ENCODE data around the gene TRPM3.

Gene TRPM3

GRCh38 chr9:70600506-70600905 lies 520.9 kb downstream of the TRPM3 start:
- TF ChIP-seq CTCF (IDR thresholded peaks at IDR 0.05; ENCODE audit: low read depth, low read length) (no peak), POLR2A (IDR thresholded peaks at IDR 0.05; ENCODE audit: extremely low read depth, insufficient read length) (no peak), MYC (IDR thresholded peaks at IDR 0.05; ENCODE audit: low read depth, low read length) (no peak), MAX (IDR thresholded peaks at IDR 0.05; ENCODE audit: low read depth, low read length) (no peak)
- DNase-seq (ENCODE audit: low read depth), result no peak

GRCh38 chr9:70597886-70598285 lies 523.5 kb downstream of the TRPM3 start:
- no peak for TF ChIP-seq CTCF (IDR thresholded peaks at IDR 0.05; ENCODE audit: low read depth, low read length)
- no peak for TF ChIP-seq MAX (IDR thresholded peaks at IDR 0.05; ENCODE audit: low read depth, low read length)
- no peak for TF ChIP-seq MYC (IDR thresholded peaks at IDR 0.05; ENCODE audit: low read depth, low read length)
- no peak for TF ChIP-seq POLR2A (IDR thresholded peaks at IDR 0.05; ENCODE audit: extremely low read depth, insufficient read length)
- no peak for DNase-seq (ENCODE audit: low read depth)
- H3K4me3 ChIP-seq (ENCODE audit: low read depth, low read length), result no peak overlapping the region

More at GRCh38 chr9:70600506-70600905, 520.9 kb downstream of the TRPM3 start:
- H3K4me3 ChIP-seq (ENCODE audit: low read depth, low read length), result no peak overlapping the region

- TF ChIP-seq MAX (IDR thresholded peaks at IDR 0.05; ENCODE audit: low read depth, low read length) (no peak), POLR2A (IDR thresholded peaks at IDR 0.05; ENCODE audit: extremely low read depth, insufficient read length) (no peak), MYC (IDR thresholded peaks at IDR 0.05; ENCODE audit: low read depth, low read length) (no peak)
- H3K4me3 ChIP-seq (ENCODE audit: low read depth, low read length), result no peak overlapping the region
- no peak for DNase-seq (ENCODE audit: low read depth)
Measured at GRCh38 chr9:70595211-70595610, 526.2 kb downstream of the TRPM3 start.

- no peak for DNase-seq (ENCODE audit: low read depth)
- H3K4me3 ChIP-seq (ENCODE audit: low read depth, low read length), result no peak overlapping the region
- no peak for TF ChIP-seq MAX (IDR thresholded peaks at IDR 0.05; ENCODE audit: low read depth, low read length)
- TF ChIP-seq MYC (IDR thresholded peaks at IDR 0.05; ENCODE audit: low read depth, low read length), result no peak
- TF ChIP-seq POLR2A (IDR thresholded peaks at IDR 0.05; ENCODE audit: extremely low read depth, insufficient read length), result no peak
- no peak for TF ChIP-seq CTCF (IDR thresholded peaks at IDR 0.05; ENCODE audit: low read depth, low read length)
Measured at GRCh38 chr9:70594386-70594944, 527.0 kb downstream of the TRPM3 start.

- no peak overlapping the region for H3K4me3 ChIP-seq (ENCODE audit: low read depth, low read length)
- TF ChIP-seq MYC (IDR thresholded peaks at IDR 0.05; ENCODE audit: low read depth, low read length) (no peak), MAX (IDR thresholded peaks at IDR 0.05; ENCODE audit: low read depth, low read length) (no peak), POLR2A (IDR thresholded peaks at IDR 0.05; ENCODE audit: extremely low read depth, insufficient read length) (no peak), CTCF (IDR thresholded peaks at IDR 0.05; ENCODE audit: low read depth, low read length) (no peak)
- no peak for DNase-seq (ENCODE audit: low read depth)
Measured at GRCh38 chr9:70593241-70593640, 528.2 kb downstream of the TRPM3 start.

- no peak overlapping the region for H3K4me3 ChIP-seq (ENCODE audit: low read depth, low read length)
- DNase-seq (ENCODE audit: low read depth), result no peak
- TF ChIP-seq MAX (IDR thresholded peaks at IDR 0.05; ENCODE audit: low read depth, low read length) (no peak), POLR2A (IDR thresholded peaks at IDR 0.05; ENCODE audit: extremely low read depth, insufficient read length) (no peak), CTCF (IDR thresholded peaks at IDR 0.05; ENCODE audit: low read depth, low read length) (no peak), MYC (IDR thresholded peaks at IDR 0.05; ENCODE audit: low read depth, low read length) (no peak)
Measured at GRCh38 chr9:70590315-70590677, 531.1 kb downstream of the TRPM3 start.
